ENCODE measurements around the gene SEMA3F.
"Not testable (repeated sequence)": the region's sequence is repeated elsewhere in the genome, so short reads cannot be mapped to it uniquely, and the experiment has no call there.

Gene SEMA3F

DNA sequence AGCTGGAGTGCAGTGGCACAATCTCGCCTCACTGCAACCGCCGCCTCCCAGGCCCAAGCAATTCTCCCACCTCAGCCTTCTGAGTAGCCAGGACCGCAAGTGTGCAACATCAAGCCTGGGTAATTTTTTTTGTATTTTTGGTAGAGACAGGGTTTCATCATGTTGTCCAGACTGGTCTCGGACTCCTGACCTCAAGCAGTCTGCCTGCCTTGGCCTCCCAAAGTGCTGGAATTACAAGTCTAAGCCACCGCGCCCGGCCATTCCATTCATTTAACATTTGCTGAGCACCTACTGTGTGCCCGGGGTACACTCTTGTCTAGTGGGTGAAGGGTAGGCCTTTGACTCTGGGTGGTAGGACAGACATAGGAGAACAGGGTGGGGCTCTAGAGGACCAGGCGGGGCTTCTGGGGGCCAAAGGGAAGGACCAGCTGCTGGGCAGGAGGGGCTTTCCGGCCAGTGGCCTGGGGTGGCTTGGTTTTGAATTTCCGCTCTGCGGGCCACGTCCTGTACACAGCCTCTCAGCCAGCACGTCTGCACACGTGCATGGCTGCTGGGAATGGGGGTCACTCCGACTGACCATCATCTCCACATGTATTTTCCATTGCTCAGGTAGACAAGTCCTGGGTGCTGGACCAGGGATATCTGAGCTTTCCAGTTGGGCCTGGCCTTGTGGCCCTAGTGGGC is 52.4 kb downstream of the SEMA3F start:
- Histone ChIP-seq H3K4me3 (ENCODE audit: control insufficient read depth in 1 of 7, extremely low read depth in 1 of 7, insufficient read depth in 4 of 7, low read depth in 2 of 7, low read length in 6 of 7) (no peak overlapping the region), H3K27ac (ENCODE audit: insufficient read depth in 1 of 2, low read depth in 1 of 2, low read length in 2 of 2, poor library complexity in 1 of 2, severe bottlenecking in 2 of 2) (no peak overlapping the region), H3K9me3 (ENCODE audit: control extremely low read depth in 1 of 5, control insufficient read depth in 4 of 5, insufficient read depth in 2 of 5, low read depth in 1 of 5, low read length in 4 of 5) (no peaks in the 10 kb centered on the region), H3K27me3 (replicated peaks in 2 of 5; ENCODE audit: control insufficient read depth in 4 of 5, insufficient read depth in 5 of 5, low read length in 4 of 5) (peaks cover 0 to 49% (median 28%) of the 10 kb centered on the region in 5 experiments), H3K4me1 (ENCODE audit: control extremely low read depth in 1 of 4, control insufficient read depth in 4 of 4, insufficient read depth in 4 of 4, low read length in 3 of 4) (peaks cover 0 to 19% (median 14%) of the 10 kb centered on the region in 4 experiments), H3K36me3 (ENCODE audit: control insufficient read depth in 4 of 4, insufficient read depth in 4 of 4, low read length in 3 of 4) (no peaks in the 10 kb centered on the region)
- CTCF ChIA-PET = interaction anchor here (14.3 to 69.0 kb wide), 2 partner anchors 15 to 42 kb away, joined by 166 to 1875 read pairs; partner anchors contain the start of genes GNAI2, GNAT1, LSMEM2 and SEMA3B
- POLR2A ChIA-PET = interaction anchor here (1.1 kb wide), 1 partner anchor 12 kb away, joined by 3 read pairs; no protein-coding TSS in a partner anchor
- WGBS (ENCODE audit: insufficient coverage) = 97% methylated on average over 10 of the region's 17 CpGs
- no peak for DNase-seq

DNA sequence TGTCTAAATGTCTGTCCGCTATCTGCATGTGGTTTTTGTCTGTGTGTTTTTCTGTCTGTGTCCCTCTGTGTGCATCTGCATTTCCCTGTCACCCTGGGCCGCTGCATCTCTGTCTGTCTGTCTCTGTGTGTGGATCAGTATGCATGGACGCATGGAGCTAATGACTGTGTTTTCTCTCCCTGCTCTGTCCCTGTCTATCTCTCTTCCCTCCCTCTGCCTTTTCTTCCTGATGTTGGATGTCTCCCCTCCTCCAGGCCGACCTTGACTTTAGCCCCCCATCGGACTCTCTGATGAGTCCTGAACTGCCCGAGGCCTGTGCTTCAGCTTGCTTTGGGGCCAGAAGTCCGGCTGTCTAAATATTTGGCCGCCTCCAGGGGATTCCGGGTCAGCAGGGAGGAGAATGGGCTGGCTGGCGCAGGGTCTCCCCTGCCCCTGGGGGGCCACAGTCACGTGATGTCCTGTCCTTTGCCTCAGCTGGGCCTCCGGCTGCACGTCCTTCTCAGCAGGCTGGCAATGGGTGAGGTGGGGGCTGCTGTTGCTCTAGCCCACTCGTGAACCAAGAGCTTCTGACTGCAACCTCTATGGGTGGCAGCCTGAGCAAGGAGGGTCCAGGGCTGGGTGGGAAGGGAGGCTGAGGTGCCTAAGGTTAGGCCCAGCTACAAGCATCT is 53.7 kb downstream of the SEMA3F start:
- POLR2A ChIA-PET = no interaction called here

DNA sequence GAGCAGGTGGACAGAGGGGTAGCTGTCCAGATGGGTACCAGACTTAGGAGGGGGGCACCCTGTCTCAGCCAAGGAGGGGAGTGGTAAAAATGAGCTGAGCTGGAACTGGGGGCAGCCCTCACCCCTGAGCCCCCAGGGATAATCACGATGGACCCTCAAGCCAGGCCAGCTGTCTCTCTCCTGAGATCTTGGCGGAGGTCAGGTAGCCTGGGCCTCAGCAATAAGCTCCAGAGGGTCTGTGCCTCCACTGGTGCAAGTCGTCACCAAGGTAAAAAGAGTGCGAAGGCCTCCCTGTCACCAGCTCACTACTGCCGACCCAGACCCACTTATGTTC is 55.0 kb downstream of the SEMA3F start:
- Histone ChIP-seq H3K27ac (ENCODE audit: insufficient read depth in 1 of 2, low read depth in 1 of 2, low read length in 2 of 2, poor library complexity in 1 of 2, severe bottlenecking in 2 of 2) (no peak overlapping the region), H3K9me3 (ENCODE audit: control extremely low read depth in 1 of 5, control insufficient read depth in 4 of 5, insufficient read depth in 2 of 5, low read depth in 1 of 5, low read length in 4 of 5) (no peaks in the 10 kb centered on the region), H3K27me3 (replicated peaks in 2 of 5; ENCODE audit: control insufficient read depth in 4 of 5, insufficient read depth in 5 of 5, low read length in 4 of 5) (peaks cover 0 to 24% (median 15%) of the 10 kb centered on the region in 5 experiments), H3K4me1 (ENCODE audit: control extremely low read depth in 1 of 4, control insufficient read depth in 4 of 4, insufficient read depth in 4 of 4, low read length in 3 of 4) (peaks cover 0 to 15% (median 9%) of the 10 kb centered on the region in 4 experiments), H3K36me3 (ENCODE audit: control insufficient read depth in 4 of 4, insufficient read depth in 4 of 4, low read length in 3 of 4) (no peaks in the 10 kb centered on the region), H3K4me3 (ENCODE audit: control insufficient read depth in 1 of 7, extremely low read depth in 1 of 7, insufficient read depth in 4 of 7, low read depth in 2 of 7, low read length in 6 of 7) (no peak overlapping the region)
- ChIA-PET POLR2A (interaction anchor here (1.1 kb wide), 1 partner anchor 16 kb away, joined by 4 read pairs; no protein-coding TSS in a partner anchor), CTCF (interaction anchor here (0.8 to 69.0 kb wide), 3 partner anchors 18 to 118 kb away, joined by 3 to 1875 read pairs (median 166); partner anchors contain the start of genes GNAI2, GNAT1, LSMEM2 and SEMA3B)
- DNase-seq = no peak
- WGBS (ENCODE audit: insufficient coverage) = 100% methylated on average over 5 of the region's 5 CpGs

More for the DNA sequence above, 53.7 kb downstream of the SEMA3F start:
- CTCF ChIA-PET = interaction anchor here (0.8 to 69.0 kb wide), 3 partner anchors 9 to 41 kb away, joined by 3 to 1875 read pairs (median 166); partner anchors contain the start of genes GNAI2, GNAT1, LSMEM2 and SEMA3B
- 92% methylated on average over 13 of the region's 14 CpGs for WGBS (ENCODE audit: insufficient coverage)
- Histone ChIP-seq H3K4me1 (ENCODE audit: control extremely low read depth in 1 of 4, control insufficient read depth in 4 of 4, insufficient read depth in 4 of 4, low read length in 3 of 4) (peaks cover 0 to 19% (median 14%) of the 10 kb centered on the region in 4 experiments), H3K36me3 (ENCODE audit: control insufficient read depth in 4 of 4, insufficient read depth in 4 of 4, low read length in 3 of 4) (no peaks in the 10 kb centered on the region), H3K27me3 (replicated peaks in 2 of 5; ENCODE audit: control insufficient read depth in 4 of 5, insufficient read depth in 5 of 5, low read length in 4 of 5) (peaks cover 0 to 36% (median 25%) of the 10 kb centered on the region in 5 experiments), H3K27ac (ENCODE audit: insufficient read depth in 1 of 2, low read depth in 1 of 2, low read length in 2 of 2, poor library complexity in 1 of 2, severe bottlenecking in 2 of 2) (no peak overlapping the region), H3K4me3 (ENCODE audit: control insufficient read depth in 1 of 7, extremely low read depth in 1 of 7, insufficient read depth in 4 of 7, low read depth in 2 of 7, low read length in 6 of 7) (no peak overlapping the region), H3K9me3 (ENCODE audit: control extremely low read depth in 1 of 5, control insufficient read depth in 4 of 5, insufficient read depth in 2 of 5, low read depth in 1 of 5, low read length in 4 of 5) (no peaks in the 10 kb centered on the region)
- no peak for DNase-seq

DNA sequence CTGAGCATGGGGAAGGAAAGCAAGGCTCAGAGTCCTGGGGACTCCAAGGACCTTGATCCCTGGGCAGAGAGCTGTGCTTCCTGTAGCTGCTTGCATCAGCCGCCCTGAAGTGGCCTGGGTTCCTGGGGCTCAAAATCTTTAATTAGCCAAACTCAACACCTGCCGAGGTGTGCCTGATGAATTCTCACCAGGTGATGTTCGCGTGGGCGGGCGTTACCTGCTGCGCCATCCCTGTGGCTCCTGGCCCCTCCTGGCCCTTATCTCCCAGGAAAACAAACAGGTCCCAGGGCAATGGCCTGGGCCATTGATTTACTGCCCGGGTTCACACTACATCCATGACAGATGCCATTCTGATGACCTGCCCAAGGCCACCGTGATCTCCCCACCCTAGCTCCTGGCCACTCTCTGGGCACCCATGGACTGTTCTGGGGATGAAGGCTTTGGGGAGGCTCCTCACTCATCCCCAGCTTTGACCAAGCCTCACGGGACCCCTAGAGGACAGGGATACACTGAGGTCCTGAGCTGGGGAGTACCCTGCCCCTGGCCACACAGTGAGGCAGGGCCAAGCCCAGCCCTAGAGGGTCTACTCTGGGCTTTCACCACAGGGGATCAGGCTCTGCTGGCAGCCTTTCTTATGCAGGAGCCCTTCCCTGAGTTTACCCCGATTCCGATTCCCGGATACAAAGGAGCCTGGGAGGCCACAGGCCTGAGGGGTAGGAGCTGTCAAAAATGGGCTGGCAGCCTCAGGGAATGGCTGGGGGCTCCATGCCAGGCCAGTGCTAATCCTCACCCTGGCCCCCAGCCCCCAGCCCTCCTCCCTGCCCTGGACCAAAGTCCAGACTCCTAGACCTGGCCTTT is 55.6 kb downstream of the SEMA3F start:
- Histone ChIP-seq H3K36me3 (ENCODE audit: control insufficient read depth in 4 of 4, insufficient read depth in 4 of 4, low read length in 3 of 4) (no peaks in the 10 kb centered on the region), H3K4me3 (ENCODE audit: control insufficient read depth in 1 of 7, extremely low read depth in 1 of 7, insufficient read depth in 4 of 7, low read depth in 2 of 7, low read length in 6 of 7) (no peak overlapping the region), H3K9me3 (ENCODE audit: control extremely low read depth in 1 of 5, control insufficient read depth in 4 of 5, insufficient read depth in 2 of 5, low read depth in 1 of 5, low read length in 4 of 5) (no peaks in the 10 kb centered on the region), H3K27ac (ENCODE audit: insufficient read depth in 1 of 2, low read depth in 1 of 2, low read length in 2 of 2, poor library complexity in 1 of 2, severe bottlenecking in 2 of 2) (no peak overlapping the region), H3K27me3 (replicated peaks in 2 of 5; ENCODE audit: control insufficient read depth in 4 of 5, insufficient read depth in 5 of 5, low read length in 4 of 5) (peaks cover 0 to 18% (median 15%) of the 10 kb centered on the region in 5 experiments), H3K4me1 (ENCODE audit: control extremely low read depth in 1 of 4, control insufficient read depth in 4 of 4, insufficient read depth in 4 of 4, low read length in 3 of 4) (peaks cover 0 to 9% (median 3%) of the 10 kb centered on the region in 4 experiments)
- 97% methylated on average over 12 of the region's 13 CpGs for WGBS (ENCODE audit: insufficient coverage)
- no peak for DNase-seq
- CTCF ChIA-PET = interaction anchor here (0.8 to 69.0 kb wide), 3 partner anchors 18 to 117 kb away, joined by 3 to 1875 read pairs (median 166); partner anchors contain the start of genes GNAI2, GNAT1, LSMEM2 and SEMA3B
- POLR2A ChIA-PET = interaction anchor here (1.1 kb wide), 1 partner anchor 15 kb away, joined by 4 read pairs; no protein-coding TSS in a partner anchor

DNA sequence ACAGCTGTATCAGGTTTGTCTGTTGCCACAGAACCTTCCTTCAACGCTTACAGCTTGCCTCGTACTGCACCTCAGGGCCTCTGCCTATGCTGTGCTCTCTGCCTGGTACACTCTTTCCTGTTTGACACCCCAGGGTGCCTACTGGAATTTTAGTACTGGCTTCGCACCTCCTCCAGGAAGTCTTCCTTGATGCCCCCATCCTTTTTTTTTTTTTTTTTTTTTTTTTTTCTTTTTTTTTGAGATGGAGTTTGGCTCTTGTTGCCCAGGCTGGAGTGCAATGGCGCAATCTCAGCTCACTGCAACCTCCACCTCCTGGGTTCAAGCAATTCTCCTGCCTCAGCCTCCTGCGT is 56.2 kb downstream of the SEMA3F start:
- DNase-seq; H3K4me1 ChIP-seq (ENCODE audit: control extremely low read depth in 1 of 4, control insufficient read depth in 4 of 4, insufficient read depth in 4 of 4, low read length in 3 of 4); H3K27ac ChIP-seq (ENCODE audit: insufficient read depth in 1 of 2, low read depth in 1 of 2, low read length in 2 of 2, poor library complexity in 1 of 2, severe bottlenecking in 2 of 2); POLR2A ChIA-PET; H3K9me3 ChIP-seq (ENCODE audit: control extremely low read depth in 1 of 5, control insufficient read depth in 4 of 5, insufficient read depth in 2 of 5, low read depth in 1 of 5, low read length in 4 of 5); H3K36me3 ChIP-seq (ENCODE audit: control insufficient read depth in 4 of 4, insufficient read depth in 4 of 4, low read length in 3 of 4); H3K4me3 ChIP-seq (ENCODE audit: control insufficient read depth in 1 of 7, extremely low read depth in 1 of 7, insufficient read depth in 4 of 7, low read depth in 2 of 7, low read length in 6 of 7): not testable (repeated sequence)
- CTCF ChIA-PET = interaction anchor here (14.3 to 69.0 kb wide), 2 partner anchors 19 to 38 kb away, joined by 166 to 1875 read pairs; partner anchors contain the start of genes GNAI2, GNAT1, LSMEM2 and SEMA3B
- H3K27me3 ChIP-seq (replicated peaks in 2 of 5; ENCODE audit: control insufficient read depth in 4 of 5, insufficient read depth in 5 of 5, low read length in 4 of 5) = peaks cover 0 to 12% (median 9%) of the 10 kb centered on the region in 5 experiments
- 100% methylated on average over 2 of the region's 5 CpGs for WGBS (ENCODE audit: insufficient coverage)

DNA sequence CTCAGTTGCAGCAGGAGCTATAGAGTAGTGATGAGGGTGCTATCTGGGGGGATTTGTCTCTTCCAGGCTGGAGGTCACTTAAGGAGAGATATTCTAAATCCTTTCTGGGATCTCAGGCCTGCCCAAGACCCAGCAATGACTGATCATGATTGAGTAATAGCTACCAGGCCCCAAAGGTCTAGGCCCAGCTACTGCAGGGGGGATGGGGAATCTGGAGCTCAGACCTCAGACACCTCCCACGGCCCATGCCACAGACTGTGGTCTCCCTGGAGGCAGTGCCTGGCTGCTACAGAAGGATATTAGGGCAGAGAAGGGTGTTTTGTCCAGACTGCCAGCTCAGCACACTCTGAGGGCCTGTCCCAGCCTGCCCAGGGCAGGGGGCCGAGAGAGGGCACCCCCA is 56.8 kb downstream of the SEMA3F start:
- no peak overlapping the region for H3K4me3 ChIP-seq (ENCODE audit: control insufficient read depth in 1 of 7, extremely low read depth in 1 of 7, insufficient read depth in 4 of 7, low read depth in 2 of 7, low read length in 6 of 7)
- POLR2A ChIA-PET = interaction anchor here (0.6 kb wide), 1 partner anchor 15 kb away, joined by 5 read pairs; no protein-coding TSS in a partner anchor
- CTCF ChIA-PET = interaction anchor here (14.3 to 69.0 kb wide), 2 partner anchors 20 to 38 kb away, joined by 166 to 1875 read pairs; partner anchors contain the start of genes GNAI2, GNAT1, LSMEM2 and SEMA3B
- no CpG with 5 or more reads among the region's 2 CpGs for WGBS (ENCODE audit: insufficient coverage)
- no peaks in the 10 kb centered on the region for H3K9me3 ChIP-seq (ENCODE audit: control extremely low read depth in 1 of 5, control insufficient read depth in 4 of 5, insufficient read depth in 2 of 5, low read depth in 1 of 5, low read length in 4 of 5)
- no peak for DNase-seq
- peaks cover 0 to 6% (median 4%) of the 10 kb centered on the region in 5 experiments for H3K27me3 ChIP-seq (replicated peaks in 2 of 5; ENCODE audit: control insufficient read depth in 4 of 5, insufficient read depth in 5 of 5, low read length in 4 of 5)
- no peak overlapping the region for H3K27ac ChIP-seq (ENCODE audit: insufficient read depth in 1 of 2, low read depth in 1 of 2, low read length in 2 of 2, poor library complexity in 1 of 2, severe bottlenecking in 2 of 2)
- H3K36me3 ChIP-seq (ENCODE audit: control insufficient read depth in 4 of 4, insufficient read depth in 4 of 4, low read length in 3 of 4) = no peaks in the 10 kb centered on the region
- peaks cover 0 to 6% (median 0%) of the 10 kb centered on the region in 4 experiments for H3K4me1 ChIP-seq (ENCODE audit: control extremely low read depth in 1 of 4, control insufficient read depth in 4 of 4, insufficient read depth in 4 of 4, low read length in 3 of 4)

Data from common myeloid progenitor, CD34-positive (primary cell).